NOMO-1 treated with DMSO at 0.1 percent for 48 hours (cell line): ENCODE results near the gene PHIP.
A peak's percentile ranks its signal among the peaks of the same experiment; 100 is the strongest.

Experiments
- DNase-seq: peaks from one replicate; lab custom pipeline; 2025; ENCODE audit not compliant: unreplicated experiment; lab: John Stamatoyannopoulos, UW

PHIP gene

GRCh38 chr6:79071547-79071946 is 6.5 kb downstream of the PHIP start:
- no peak for DNase-seq

- DNase-seq, result no peak
Observed at GRCh38 chr6:79070206-79070825, 7.7 kb downstream of the PHIP start.

- DNase-seq, result no peak
Observed at GRCh38 chr6:79066828-79067227, 11.2 kb downstream of the PHIP start.

GRCh38 chr6:79066330-79066729 is 11.7 kb downstream of the PHIP start:
- no peak for DNase-seq

- no peak for DNase-seq
Observed at GRCh38 chr6:79065232-79065631, 12.8 kb downstream of the PHIP start.

- DNase-seq, result peak; percentile 61
Observed at GRCh38 chr6:79064635-79065034, 13.4 kb downstream of the PHIP start.

GRCh38 chr6:79062708-79063107 is 15.3 kb downstream of the PHIP start:
- no peak for DNase-seq

GRCh38 chr6:79057746-79058145 is 20.3 kb downstream of the PHIP start:
- no peak for DNase-seq

GRCh38 chr6:79056226-79056625 is 21.8 kb downstream of the PHIP start:
- no peak for DNase-seq

GRCh38 chr6:79048611-79049010 is 29.4 kb downstream of the PHIP start:
- peak; percentile 3 for DNase-seq

GRCh38 chr6:79047072-79047471 is 31.0 kb downstream of the PHIP start:
- DNase-seq, result no peak

- DNase-seq, result no peak
Observed at GRCh38 chr6:79045966-79046365, 32.1 kb downstream of the PHIP start.

GRCh38 chr6:79042799-79043126 is 35.3 kb downstream of the PHIP start:
- DNase-seq, result no peak

- no peak for DNase-seq
Observed at GRCh38 chr6:79042088-79042798, 35.8 kb downstream of the PHIP start.

GRCh38 chr6:79040083-79040482 is 38.0 kb downstream of the PHIP start:
- no peak for DNase-seq

- no peak for DNase-seq
Observed at GRCh38 chr6:79038061-79038460, 40.0 kb downstream of the PHIP start.

GRCh38 chr6:79034865-79035264 is 43.2 kb downstream of the PHIP start:
- no peak for DNase-seq

GRCh38 chr6:79033279-79033678 is 44.8 kb downstream of the PHIP start:
- no peak for DNase-seq

GRCh38 chr6:79031821-79032590 is 46.0 kb downstream of the PHIP start:
- DNase-seq, result no peak

- no peak for DNase-seq
Observed at GRCh38 chr6:79030511-79030910, 47.5 kb downstream of the PHIP start.

GRCh38 chr6:79030023-79030422 is 48.0 kb downstream of the PHIP start:
- no peak for DNase-seq

GRCh38 chr6:79028641-79029314 is 49.3 kb downstream of the PHIP start:
- DNase-seq, result no peak
